Pulmonary artery endothelial cell (primary cell): ENCODE data around the gene ELF5. TPM values are rescaled to one million over a fixed set of nuclear protein-coding genes. Genes with fewer than 3 reads are reported as not detected.

Experiments
- DNase-seq: peaks from one replicate; pipeline ENCODE4 v3.0.0-alpha.2; 2011; ENCODE audit warnings: low read depth, low spot score
- total RNA-seq: library from RNA; depleted of rRNA; stranded (reverse); fragments of >200 nt; gene quantifications from 2 replicates; pipeline ENCODE4 v1.2.3, GENCODE V29; 2014

ELF5 gene
- total RNA-seq, 1 donor from 2014 or later: not detected

- DNase-seq: no peak
Observed at GRCh38 chr11:34493468-34493867, 20.1 kb downstream of the ELF5 start.

GRCh38 chr11:34492806-34493414 lies 20.7 kb downstream of the ELF5 start:
- peak; percentile 17 for DNase-seq

GRCh38 chr11:34490304-34490703 lies 23.3 kb downstream of the ELF5 start:
- no peak for DNase-seq

GRCh38 chr11:34488855-34489557 lies 24.6 kb downstream of the ELF5 start:
- DNase-seq: no peak

GRCh38 chr11:34487430-34487829 lies 26.2 kb downstream of the ELF5 start:
- no peak for DNase-seq

DNA sequence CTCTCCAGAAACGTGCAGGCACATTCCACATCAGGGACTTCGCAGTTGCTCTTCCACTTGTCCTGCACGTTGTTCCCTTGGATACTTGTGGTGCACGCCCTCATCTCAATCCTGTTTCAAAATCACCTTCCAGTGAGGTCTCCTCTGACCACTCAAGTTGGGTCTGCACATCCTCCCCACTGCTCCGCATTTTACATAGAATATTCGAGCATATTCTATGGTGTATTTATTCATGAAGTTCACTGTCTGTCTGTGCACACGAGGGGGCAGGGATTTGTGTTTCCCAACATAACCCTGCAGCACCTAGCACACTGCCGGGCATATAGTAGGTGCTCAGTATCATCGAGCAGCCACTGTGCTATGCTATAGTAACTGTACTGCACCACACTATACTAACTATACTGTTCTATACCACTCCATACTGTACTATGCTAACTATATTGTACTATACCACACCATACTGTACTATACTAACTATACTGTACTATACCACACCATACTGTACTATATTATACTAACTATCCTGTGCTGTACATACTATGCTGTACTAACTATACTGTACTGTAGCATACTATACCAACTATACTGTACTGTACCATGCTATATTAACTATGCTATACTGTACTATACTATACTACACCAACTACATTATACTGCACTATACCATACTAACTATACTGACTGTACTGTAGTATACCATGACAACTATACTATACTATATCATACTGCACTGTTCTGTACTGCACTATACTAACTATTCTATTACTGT lies 30.3 kb downstream of the ELF5 start:
- DNase-seq: no peak

DNA sequence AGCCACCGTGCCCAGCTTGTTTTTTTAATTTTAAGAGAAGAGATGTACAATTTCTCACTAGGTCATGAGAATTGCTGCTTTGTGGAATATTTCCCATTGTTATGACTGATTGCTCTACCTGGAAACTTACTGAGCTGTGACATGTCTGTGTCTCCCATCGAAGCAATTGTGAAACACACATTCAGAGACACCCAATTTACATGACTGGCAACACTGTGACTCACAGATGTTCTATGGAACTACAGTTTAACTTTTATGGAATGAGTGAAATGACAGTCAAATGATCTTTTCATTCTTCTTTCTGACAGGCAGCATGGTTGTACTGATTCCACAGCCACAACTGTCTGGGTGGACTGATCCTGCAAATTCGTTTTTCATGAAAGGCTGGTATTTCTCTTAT lies 32.3 kb downstream of the ELF5 start:
- no peak for DNase-seq

DNA sequence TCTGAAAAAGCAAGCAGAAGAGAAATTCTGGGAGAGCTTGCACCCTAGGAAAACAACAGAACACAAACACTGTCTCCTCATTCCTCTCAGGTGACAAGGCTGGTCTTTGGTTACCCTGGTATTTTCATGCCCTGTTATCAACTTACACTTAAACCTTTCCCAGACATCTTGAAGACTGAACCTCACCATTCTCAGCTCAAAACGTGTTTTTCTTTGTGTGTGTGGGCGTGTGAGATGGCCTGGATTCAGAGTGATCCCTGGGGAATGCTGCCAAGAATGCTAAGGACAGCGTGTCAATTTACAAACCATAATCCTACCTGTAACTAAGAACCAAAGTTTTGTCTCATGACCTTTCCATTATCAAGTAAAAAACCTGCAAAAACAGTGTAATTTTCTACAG lies 33.3 kb downstream of the ELF5 start:
- DNase-seq: no peak

- DNase-seq: no peak
Observed at GRCh38 chr11:34478845-34479663, 34.5 kb downstream of the ELF5 start.

DNA sequence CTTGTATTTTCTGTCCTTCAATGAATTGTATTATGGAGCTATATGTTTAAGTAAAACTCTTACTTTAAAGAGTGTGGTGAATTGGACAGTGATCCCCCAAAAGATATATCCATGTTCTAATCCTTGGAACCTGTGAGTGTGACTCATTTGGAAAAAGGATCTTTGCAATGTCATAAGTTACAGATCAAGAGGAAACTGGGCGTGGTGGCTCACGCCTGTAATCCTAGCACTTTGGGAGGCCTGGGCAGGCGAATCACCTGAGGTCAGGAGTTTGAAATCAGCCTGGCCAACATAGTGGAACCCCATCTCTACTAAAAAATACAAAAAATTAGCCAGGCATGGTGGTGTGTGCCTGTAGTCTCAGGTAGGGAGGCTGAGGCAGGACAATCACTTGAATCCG lies 36.7 kb downstream of the ELF5 start:
- DNase-seq: no peak

DNA sequence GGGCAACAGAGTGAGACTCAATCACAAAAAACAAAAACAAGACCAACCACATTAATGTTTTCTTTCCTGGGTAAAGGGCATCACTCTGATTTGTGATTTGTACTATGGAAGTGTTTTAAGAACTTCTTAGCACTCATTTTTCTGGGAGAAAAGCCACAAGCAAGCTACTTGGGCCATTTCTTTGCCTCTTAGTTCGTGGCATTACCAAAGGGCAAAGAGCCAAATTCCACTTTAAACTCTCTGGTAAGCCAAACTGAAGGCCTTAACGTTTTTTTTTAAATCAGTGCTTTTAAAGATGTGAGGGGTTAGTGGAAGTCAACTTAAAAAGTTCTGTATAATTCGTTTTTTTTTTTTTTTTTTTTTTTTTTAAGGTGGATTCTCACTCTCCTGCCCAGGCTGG lies 37.9 kb downstream of the ELF5 start:
- DNase-seq: no peak

- DNase-seq: no peak
Observed at GRCh38 chr11:34473603-34474169, 39.9 kb downstream of the ELF5 start.

GRCh38 chr11:34468209-34468841 lies 45.3 kb downstream of the ELF5 start:
- DNase-seq: no peak

GRCh38 chr11:34466802-34467488 lies 46.6 kb downstream of the ELF5 start:
- no peak for DNase-seq

DNA sequence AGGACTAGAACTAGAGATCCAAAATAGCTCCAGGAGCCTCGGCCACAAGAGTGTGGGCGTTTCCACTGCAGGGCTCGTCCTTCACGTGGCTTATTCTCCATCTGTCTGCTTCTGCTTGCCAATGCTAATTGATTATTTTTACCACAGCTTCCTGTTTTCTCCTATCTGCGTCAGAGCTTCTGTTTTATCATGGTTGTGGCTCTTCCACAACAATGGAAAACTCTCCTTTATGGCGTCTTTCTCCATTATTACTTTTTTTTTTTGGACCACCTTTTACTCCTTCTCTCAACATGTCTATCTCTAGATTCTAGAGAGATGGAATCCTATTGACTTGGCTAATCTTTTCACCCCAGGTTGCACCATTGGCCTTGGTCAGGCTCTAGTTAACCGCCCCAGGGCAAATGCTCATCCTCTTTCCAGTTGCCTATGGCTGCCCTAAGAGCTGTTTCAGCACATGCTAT lies 49.0 kb downstream of the ELF5 start:
- no peak for DNase-seq

DNA sequence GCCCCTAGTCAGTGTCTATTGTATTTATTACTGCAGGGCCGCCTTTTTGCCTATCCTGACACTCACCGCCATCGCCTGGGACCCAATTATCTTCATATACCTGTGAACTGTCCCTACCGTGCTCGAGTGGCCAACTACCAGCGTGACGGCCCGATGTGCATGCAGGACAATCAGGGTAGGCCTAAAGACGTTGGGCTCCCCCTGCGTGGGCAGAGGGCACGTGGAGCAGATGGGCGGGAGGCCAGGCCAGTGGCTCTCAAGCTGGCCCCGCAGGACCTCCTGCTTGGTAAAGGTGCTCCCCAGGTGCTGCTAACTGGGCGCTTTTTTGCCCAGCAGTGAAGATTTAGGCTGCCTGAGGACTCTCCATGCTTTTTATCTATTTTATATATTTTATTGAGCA lies 52.4 kb downstream of the ELF5 start:
- DNase-seq: no peak

GRCh38 chr11:34460278-34460677 lies 53.3 kb downstream of the ELF5 start:
- no peak for DNase-seq

- no peak for DNase-seq
Observed at GRCh38 chr11:34459507-34460162, 54.0 kb downstream of the ELF5 start.

DNA sequence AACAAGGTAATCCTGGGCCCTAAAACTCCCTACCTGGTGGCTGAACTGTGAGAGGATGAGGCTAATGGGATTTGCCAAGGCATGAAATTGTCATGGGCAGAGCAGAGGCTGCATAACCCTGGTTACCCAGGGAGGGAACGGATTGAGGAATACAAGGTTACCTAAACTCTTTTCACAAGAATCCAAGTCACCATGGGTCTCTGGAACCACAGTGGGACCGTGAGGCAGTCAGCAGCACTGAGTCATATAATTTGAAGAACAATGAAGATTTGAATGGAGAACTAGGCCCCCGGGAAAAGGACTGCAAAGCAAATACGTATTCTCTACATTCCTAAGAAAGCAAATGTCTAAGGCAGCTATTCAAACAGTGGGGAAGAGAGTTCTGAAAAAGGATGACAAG lies 55.1 kb downstream of the ELF5 start:
- DNase-seq: no peak

DNA sequence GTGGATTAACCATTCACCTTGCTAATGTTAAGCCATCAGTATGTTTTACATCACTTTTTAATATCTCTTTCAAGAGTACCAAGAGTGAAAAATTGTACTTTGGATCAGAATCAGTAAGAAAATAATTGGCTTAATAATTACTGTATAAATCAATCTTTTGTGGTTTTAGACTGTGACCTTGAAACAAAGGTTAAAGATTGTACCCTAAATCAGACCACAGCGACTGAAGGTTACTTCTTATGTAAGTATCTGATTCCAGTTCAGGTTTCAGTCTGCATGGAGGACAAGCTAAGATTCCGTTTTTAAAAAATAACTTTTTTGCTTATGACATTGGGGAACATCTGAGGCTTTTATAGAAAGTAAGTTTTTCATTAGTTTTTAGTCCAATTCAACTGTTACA lies 56.0 kb downstream of the ELF5 start:
- DNase-seq: no peak
